Limb (tissue), 2 donors: ENCODE results near the gene SGMS1.
"Not testable (repeated sequence)": the region's sequence is repeated elsewhere in the genome, so short reads cannot be mapped to it uniquely, and the experiment has no call there.

ENCODE experiments used
- DNase-seq, 2 donors: peaks; one replicate each; pipeline ENCODE4 v3.0.0-alpha.2; 2016; ENCODE audit errors: extremely low spot score in 2 of 2

SGMS1 gene

DNA sequence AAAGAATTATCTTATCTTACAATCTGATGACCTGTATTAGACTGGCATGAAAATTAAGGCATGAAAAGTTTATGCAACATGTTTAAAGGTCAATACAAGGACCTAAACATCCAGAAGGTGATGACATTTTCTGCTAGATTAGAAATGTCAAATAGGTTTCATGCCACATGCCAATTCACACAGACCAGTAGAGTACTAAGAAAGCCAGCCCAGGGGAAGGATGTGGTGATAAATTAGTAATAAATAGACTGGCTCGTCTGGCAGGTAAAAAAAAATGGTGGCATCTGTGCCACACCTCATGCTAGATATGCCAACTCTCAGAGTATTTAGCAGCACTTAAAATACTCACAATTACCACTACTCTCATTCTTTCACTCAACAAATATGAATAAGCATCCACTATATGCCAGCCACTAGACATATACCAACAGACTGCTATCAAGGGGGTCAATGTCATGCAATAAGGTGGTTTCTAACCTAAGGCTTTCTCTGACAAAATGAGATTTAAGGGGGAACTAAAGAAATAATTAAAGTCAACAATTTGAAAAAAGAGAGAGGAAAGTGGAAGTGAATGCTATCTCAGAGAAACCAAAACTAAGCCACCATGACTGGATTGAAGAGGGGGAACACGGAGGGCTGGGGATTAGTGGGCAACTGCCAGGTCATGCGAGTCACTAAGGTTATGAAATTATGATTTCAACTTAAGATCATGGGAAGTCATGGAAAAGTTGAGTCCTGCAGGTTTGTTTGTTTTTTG lies 83.5 kb downstream of the SGMS1 start:
- no peak for DNase-seq

- DNase-seq, result no peak
These were observed 85.0 kb downstream of the SGMS1 start for GRCh38 chr10:50538555-50539398.

DNA sequence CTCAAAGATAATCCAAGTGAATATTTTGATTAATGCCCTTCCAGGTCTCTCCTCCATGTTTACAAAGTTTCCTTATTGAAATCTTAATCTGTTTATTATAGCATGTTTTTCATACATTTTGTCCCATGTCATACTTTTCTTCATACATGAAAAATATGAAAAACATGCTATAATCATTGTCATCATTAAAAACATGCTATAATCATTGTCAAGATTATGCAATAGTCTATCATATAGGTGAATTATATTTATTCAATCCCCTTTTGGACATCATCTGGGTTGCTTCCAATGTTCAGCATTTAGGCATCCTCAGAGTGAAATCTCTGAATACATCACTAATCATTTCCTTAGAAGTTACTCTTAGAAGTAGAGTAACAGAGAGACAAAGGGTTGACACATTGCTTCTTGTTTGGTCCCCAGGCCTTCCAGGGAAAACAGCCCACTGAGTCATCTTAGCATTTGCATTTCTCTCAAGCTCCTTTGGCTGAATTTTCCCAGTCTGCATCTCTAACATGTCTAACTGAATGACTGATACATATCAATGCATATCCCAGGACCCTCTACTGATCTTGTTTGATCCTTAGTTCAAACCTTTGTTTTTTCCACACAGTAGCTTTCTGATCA lies 87.0 kb downstream of the SGMS1 start:
- no peak for DNase-seq

- not testable (repeated sequence) for DNase-seq
These were observed 88.9 kb downstream of the SGMS1 start for GRCh38 chr10:50534748-50535376.

DNA sequence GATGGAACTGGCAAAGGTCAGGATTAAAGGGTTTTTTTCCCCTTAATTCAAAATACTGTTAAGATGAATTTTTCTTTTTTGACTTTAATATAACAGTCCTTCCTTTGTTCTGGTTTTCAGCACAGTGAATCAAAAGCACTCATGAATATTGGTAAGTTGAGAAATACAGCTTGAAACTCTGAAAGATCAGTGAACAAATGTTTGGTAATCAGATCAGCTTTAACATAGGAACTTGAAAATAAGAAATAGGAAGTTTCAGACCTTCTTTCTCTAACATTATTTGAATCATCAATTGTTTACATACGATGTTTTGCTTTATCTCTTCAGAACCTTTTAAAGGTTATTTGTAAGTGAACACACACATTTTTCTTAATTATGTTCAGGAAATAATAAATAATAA lies 90.5 kb downstream of the SGMS1 start:
- no peak for DNase-seq

DNA sequence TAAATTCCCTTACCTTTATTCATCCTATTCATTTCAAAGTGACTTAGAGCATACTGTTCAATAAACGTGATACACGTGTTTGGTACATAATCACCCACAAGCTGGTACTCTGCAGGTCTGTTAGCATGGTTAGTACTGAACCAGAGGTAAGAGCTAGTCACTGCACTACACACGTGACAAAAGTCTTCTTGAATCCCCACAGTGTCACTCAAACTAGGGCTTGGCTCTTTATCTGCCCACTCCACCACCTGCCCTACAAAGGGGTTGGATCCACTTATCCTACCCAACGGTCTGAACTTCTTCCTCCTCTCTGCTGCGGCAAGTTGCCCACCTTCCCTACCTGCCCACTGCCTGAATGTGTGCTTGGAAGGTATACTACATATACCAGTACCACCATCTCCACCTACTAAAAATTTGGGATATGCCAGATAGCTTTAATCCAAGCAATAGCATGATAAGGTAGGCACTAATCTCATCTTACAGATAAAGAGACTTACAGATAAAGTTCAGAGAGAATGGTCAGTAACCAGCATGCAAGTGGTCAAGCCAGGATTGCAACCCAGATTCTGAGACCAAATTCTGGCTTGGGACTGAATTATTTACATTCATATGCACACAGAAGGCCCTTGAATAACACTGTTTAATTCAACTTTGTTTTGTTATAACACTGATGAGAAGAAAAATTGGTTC lies 92.2 kb downstream of the SGMS1 start:
- no peak for DNase-seq

DNA sequence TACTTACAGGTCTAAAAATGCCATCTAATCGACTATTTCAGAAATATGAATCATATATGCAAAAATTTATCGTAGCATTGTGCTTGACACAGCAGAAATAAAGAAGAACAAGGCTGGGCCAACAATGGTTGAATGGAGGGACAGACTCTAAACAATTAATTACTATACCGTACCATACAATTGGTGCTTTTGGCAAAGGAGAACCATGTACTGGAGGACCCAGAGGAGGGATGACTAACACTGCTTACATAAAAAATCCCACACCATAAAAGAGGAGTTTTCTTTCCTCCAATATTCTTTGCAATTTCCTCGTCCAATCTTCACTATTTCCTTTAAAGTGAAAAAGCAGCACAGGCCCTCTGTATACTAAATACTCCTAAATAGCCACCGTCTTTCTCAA lies 94.1 kb downstream of the SGMS1 start:
- no peak for DNase-seq

- DNase-seq, result no peak
These were observed 95.5 kb downstream of the SGMS1 start for GRCh38 chr10:50528206-50528605.

- no peak for DNase-seq
These were observed 96.2 kb downstream of the SGMS1 start for GRCh38 chr10:50527442-50528043.

GRCh38 chr10:50526185-50526584 lies 97.6 kb downstream of the SGMS1 start:
- DNase-seq, result no peak

- no peak for DNase-seq
These were observed 100.4 kb downstream of the SGMS1 start for GRCh38 chr10:50523357-50523756.

DNA sequence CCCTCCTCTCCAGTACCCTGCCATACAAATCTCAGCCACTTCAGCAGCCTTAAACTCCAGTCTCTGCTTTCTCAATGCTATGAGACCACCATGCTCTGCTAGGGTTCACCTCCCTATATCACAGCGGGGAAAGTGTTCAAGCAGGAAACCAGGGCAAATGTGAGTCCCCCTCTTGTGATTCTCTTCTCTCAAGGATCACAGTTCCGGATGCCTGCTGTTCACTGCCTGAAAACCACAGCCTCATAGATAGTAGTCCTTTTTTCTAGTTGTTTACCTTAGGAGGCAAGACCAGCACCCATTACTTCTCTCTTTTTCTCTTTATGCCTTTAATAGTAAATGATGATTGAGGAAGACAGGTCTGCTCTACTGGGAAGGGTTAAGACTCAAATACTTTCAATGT lies 100.8 kb downstream of the SGMS1 start:
- no peak for DNase-seq

- no peak for DNase-seq
These were observed 103.6 kb downstream of the SGMS1 start for GRCh38 chr10:50520115-50520514.

DNA sequence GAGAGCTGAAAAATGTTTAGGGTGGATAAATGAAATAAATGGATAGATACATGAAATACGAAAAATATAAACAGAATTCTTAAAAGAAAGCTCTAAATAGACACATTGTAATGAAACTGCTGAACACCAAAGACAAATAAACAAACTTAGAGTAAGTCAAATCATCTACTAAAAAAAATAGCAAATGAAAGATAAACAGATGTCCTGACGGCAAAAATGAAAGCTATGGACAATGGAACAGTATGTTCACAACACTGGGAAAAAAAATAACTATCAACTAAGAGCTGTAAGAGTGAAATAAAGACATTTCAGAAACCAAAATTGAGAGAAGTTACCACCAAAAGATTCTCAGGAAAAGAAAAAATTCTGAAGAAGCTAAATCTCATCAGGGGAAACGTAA lies 106.1 kb downstream of the SGMS1 start:
- no peak for DNase-seq

DNA sequence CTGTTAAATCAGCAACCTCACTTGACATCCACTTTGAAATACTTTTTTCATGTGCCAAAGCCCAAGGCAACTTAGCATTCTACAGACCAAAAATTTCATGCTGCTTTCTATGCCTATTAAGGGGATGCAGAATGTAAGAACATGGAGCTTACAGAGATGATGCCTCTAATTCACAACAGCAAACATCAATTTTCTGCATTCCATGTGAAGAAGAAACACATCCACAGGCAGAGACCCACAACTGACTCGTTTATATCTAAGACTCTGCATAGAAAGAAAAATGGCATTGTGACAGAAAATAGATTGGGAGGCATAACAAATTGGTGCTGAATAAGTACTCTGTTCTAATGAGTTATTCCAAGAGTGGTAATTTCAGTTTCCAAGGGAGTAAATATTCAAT lies 107.6 kb downstream of the SGMS1 start:
- no peak for DNase-seq

- no peak for DNase-seq
These were observed 108.3 kb downstream of the SGMS1 start for GRCh38 chr10:50515420-50515819.

GRCh38 chr10:50514995-50515394 lies 108.8 kb downstream of the SGMS1 start:
- DNase-seq, result no peak

- DNase-seq, result no peak
These were observed 109.8 kb downstream of the SGMS1 start for GRCh38 chr10:50513956-50514355.

GRCh38 chr10:50512743-50513416 lies 110.9 kb downstream of the SGMS1 start:
- no peak for DNase-seq

DNA sequence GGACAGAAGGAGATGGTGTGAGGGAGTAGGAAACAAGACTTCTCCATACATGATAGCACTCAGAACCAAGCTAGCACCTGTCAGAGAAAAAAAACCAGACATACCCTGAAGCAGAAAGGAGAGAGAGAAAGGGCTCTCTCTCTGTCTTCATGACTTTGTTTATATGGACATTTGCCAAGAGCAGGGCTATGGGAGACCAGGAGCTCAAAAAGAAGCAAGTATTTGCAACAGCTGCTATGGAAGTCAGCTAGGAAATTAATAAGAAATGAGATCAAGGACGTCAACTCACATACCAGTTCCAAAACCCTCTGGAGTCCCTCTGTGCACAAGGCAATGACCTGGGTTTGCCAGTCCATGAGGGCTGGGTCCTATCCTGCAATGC lies 111.6 kb downstream of the SGMS1 start:
- DNase-seq, result no peak
